Thymus (tissue), 11 donors: ENCODE results near the gene STRN3. TPM values are rescaled to one million over a fixed set of nuclear protein-coding genes. Genes with fewer than 3 reads are reported as not detected.
"Not testable (repeated sequence)": the region's sequence is repeated elsewhere in the genome, so short reads cannot be mapped to it uniquely, and the experiment has no call there.

Source experiments
- DNase-seq, 9 donors: peaks; one replicate each; pipeline ENCODE4 v3.0.0-alpha.2; 2013; ENCODE audit warnings: low spot score in 9 of 9, low read depth in 6 of 9, missing footprints in 1 of 9
- H3K27ac ChIP-seq, 2 donors: one replicate each; pipeline ENCODE4 v1.5.1; 2013; ENCODE audit warnings: control low read depth in 1 of 2, low read depth in 1 of 2, low read length in 1 of 2, mild to moderate bottlenecking in 1 of 2, moderate library complexity in 1 of 2
- H3K27me3 ChIP-seq, 2 donors: one replicate each; pipeline ENCODE4 v1.5.1; 2013; ENCODE audit warnings: low read length in 1 of 2; ENCODE audit not compliant: control insufficient read depth in 2 of 2, insufficient read depth in 1 of 2
- H3K36me3 ChIP-seq, 2 donors: one replicate each; pipeline ENCODE4 v1.5.1; 2013; ENCODE audit warnings: low read length in 1 of 2, mild to moderate bottlenecking in 1 of 2, moderate library complexity in 1 of 2; ENCODE audit not compliant: control insufficient read depth in 2 of 2, insufficient read depth in 2 of 2
- H3K4me1 ChIP-seq, 2 donors: one replicate each; pipeline ENCODE4 v1.5.1; 2013; ENCODE audit warnings: low read length in 2 of 2; ENCODE audit not compliant: control insufficient read depth in 2 of 2, insufficient read depth in 2 of 2
- H3K4me3 ChIP-seq, 2 donors: one replicate each; pipeline ENCODE4 v1.5.1; 2013; ENCODE audit warnings: low read length in 2 of 2, control low read depth in 1 of 2, mild to moderate bottlenecking in 1 of 2
- H3K9me3 ChIP-seq, 2 donors: one replicate each; pipeline ENCODE4 v1.5.1; 2013; ENCODE audit warnings: low read length in 1 of 2, mild to moderate bottlenecking in 1 of 2; ENCODE audit not compliant: control insufficient read depth in 2 of 2, insufficient read depth in 1 of 2
- WGBS: extraction: QIAGEN DNeasy Blood & Tissue Kit; methylation state at CpG from one replicate; pipeline ENCODE4 v1.1.7; 2013; 5-methylcytosine and 5-hydroxymethylcytosine counted together
- polyA plus RNA-seq: library from polyadenylated mRNA; stranded (reverse); fragments of 200-250 nt; gene quantifications from one replicate; pipeline ENCODE4 v1.2.3, GENCODE V29; 2013
- total RNA-seq: library from RNA; stranded (reverse); fragments of 120-200 nt; gene quantifications from one replicate; pipeline ENCODE4 v1.2.4, GENCODE V29; 2013
- donor health status: healthy.

Gene STRN3
- total and polyA plus RNA-seq, 2 donors: 14.7 to 26.4 TPM

DNA sequence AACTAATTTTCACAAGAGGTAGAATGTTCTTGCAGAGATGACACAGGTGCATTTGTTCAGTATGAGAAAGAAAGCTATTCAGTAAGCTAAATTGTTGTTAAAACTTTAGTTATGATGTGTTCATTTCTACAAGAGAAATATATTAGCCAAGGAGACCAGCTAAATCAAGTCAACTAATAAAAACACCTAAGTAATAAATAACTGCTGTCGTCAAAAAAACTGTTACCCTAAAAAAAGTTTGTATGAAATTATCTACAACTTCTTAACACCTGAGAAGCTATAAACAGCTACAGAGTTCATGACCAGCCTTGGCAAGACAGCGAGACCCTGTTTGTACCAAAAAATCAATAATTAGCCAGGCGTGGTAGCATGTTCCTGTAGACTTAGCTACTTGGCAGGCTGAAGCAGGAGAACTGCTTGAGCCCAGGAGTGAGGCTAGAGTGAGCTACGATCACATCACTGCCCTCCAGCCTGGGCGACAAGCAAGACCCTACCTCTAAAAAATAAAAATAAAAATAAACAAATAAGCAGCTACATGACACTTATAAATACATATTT is 68.3 kb downstream of the STRN3 start:
- no peak overlapping the region for H3K27ac ChIP-seq
- 98% methylated on average over 5 of the region's 5 CpGs for WGBS
- DNase-seq: no peak

DNA sequence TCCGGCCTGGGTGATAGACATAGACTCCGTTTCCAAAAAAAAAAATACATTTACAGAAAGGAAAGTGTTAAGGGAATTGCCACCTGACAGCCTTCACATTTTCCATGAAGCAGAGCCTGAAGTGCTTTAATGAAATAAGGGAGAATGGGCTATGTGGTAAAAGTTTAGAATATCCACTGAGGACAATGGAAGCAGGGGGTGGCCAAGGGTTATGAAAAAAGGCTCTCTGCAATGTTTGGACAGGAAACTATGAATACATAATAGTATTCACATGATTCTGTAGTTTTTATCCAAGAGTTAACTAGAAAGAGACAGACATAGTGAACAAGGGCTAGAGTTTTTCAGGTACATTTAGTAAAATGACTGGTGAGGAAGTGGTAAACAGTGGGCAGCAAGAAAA is 76.5 kb downstream of the STRN3 start:
- WGBS: 99% methylated on average over 2 of the region's 2 CpGs
- no peak overlapping the region for H3K4me3 ChIP-seq
- peaks cover 17 to 29% of the 10 kb centered on the region in 2 donors for H3K36me3 ChIP-seq

More for the DNA sequence above, 68.3 kb downstream of the STRN3 start:
- Histone ChIP-seq H3K4me1 (no peaks in the 10 kb centered on the region), H3K4me3 (no peak overlapping the region), H3K9me3 (no peaks in the 10 kb centered on the region), H3K27me3 (no peaks in the 10 kb centered on the region), H3K36me3 (peaks cover 0 to 3% of the 10 kb centered on the region in 2 donors)

DNA sequence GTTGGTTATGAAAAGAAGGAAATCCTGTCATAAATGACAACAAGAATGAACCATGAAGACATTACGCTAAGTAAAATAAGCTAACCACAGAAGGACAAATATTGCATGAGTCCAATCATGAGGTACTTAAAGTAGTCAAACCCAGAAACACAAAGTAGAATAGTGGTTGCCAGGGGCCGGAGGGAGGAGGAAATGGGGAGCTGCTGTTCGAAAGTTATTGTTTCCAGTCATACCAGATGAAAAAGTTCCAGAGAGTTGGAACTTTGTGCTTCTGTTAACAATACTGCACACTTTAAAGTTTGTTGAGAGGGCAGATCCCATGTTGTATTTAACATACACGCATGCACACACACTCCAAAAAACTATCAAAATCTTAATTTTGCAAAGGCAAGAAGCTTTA is 82.5 kb downstream of the STRN3 start:
- Histone ChIP-seq H3K27me3 (no peaks in the 10 kb centered on the region), H3K36me3 (peaks cover 10 to 18% of the 10 kb centered on the region in 2 donors), H3K27ac (no peak overlapping the region), H3K4me3 (no peak overlapping the region), H3K4me1 (no peaks in the 10 kb centered on the region), H3K9me3 (no peaks in the 10 kb centered on the region)
- DNase-seq: no peak
- WGBS: over 99% methylated on average over 4 of the region's 4 CpGs

More for the DNA sequence above, 76.5 kb downstream of the STRN3 start:
- Histone ChIP-seq H3K9me3 (no peaks in the 10 kb centered on the region), H3K4me1 (no peaks in the 10 kb centered on the region), H3K27ac (no peak overlapping the region), H3K27me3 (no peaks in the 10 kb centered on the region)
- DNase-seq: no peak

DNA sequence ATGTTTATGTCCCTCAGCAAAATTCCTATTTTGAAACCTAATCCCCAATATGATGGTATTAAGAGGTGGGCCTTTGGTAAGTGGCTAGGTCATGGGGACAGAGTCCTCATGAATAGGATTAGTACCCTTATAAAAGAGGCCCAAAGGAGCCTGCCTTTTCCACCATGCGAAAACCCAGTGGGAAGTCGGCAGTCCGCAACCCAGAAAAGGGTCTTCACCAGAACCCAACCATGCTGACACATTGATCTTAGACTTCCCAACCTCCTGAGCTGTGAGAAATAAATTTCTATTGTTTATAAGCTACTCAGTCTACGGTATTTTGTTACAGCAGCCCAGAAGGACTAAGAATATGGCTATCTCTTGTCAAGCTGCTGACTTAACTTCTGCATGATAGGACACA is 85.3 kb downstream of the STRN3 start:
- Histone ChIP-seq H3K9me3 (no peaks in the 10 kb centered on the region), H3K27ac (no peak overlapping the region), H3K36me3 (peaks cover 4 to 14% of the 10 kb centered on the region in 2 donors), H3K4me3 (no peak overlapping the region), H3K27me3 (no peaks in the 10 kb centered on the region), H3K4me1 (no peaks in the 10 kb centered on the region)
- no peak for DNase-seq
- 95% methylated on average over 4 of the region's 4 CpGs for WGBS

DNA sequence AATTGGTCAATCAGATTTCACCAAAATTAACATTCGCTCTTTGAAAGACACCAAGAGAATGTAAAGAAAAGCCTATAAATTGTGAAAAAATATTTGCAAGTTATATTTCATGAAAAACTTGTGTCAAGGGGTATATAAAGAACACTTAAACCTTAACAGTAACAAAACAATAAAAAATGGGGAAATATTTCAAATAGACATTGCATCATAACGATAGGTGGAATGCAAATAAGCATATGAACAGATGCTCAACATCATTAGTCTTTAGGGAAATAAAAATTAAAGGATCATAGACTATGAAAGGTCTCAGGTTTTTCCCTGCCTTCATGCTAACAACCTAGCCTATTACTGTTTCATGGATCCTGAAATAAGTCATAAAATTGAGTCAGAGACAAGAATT is 87.6 kb downstream of the STRN3 start:
- H3K9me3 ChIP-seq: no peaks in the 10 kb centered on the region
- no peaks in the 10 kb centered on the region for H3K4me1 ChIP-seq
- WGBS: 98% methylated on average over 2 of the region's 2 CpGs
- no peak overlapping the region for H3K4me3 ChIP-seq
- H3K27me3 ChIP-seq: no peaks in the 10 kb centered on the region
- H3K36me3 ChIP-seq: peaks cover 4 to 16% of the 10 kb centered on the region in 2 donors
- H3K27ac ChIP-seq: no peak overlapping the region
- no peak for DNase-seq

DNA sequence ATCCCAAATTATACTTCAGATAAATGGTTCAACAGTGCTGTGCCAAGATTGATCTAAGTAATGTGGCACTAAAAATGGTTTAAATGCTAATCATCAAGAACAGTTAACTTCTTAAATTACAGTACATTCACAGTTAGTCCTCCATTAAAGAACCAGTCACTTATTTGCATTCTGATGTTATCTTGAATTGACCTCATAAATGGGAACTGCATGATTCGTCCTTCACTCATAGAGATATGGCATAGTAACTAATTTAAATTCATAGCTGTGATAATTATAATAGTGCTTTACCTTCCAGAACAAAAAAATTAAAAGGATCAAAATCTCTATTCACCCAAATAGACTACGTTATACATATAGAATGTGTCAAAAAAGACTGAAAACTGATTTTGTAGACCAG is 90.7 kb downstream of the STRN3 start:
- no peaks in the 10 kb centered on the region for H3K27me3 ChIP-seq
- peaks cover 6 to 12% of the 10 kb centered on the region in 2 donors for H3K36me3 ChIP-seq
- 97% methylated on average over 2 of the region's 2 CpGs for WGBS

DNA sequence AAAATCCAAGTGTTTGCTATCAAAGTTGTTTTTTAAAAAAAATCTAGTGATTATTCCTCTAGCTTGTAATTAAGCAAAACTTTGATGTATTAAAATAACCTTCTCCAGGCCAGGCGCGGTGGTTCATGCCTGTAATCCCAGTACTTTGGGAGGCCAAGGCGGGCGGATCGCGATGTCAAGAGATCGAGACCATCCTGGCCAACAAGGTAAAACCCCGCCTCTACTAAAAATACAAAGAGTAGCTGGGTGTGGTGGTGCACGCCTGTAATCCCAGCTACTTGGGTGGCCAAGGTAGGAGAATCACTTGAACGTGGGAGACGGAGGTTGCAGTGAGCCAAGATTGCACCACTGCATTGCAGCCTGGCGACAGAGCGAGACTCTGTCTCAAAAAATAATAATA is 92.2 kb downstream of the STRN3 start:
- H3K4me3 ChIP-seq, H3K27ac ChIP-seq, H3K4me1 ChIP-seq, DNase-seq, H3K9me3 ChIP-seq, H3K27me3 ChIP-seq: not testable (repeated sequence)
- peaks cover 6 to 12% of the 10 kb centered on the region in 2 donors for H3K36me3 ChIP-seq
- WGBS: over 99% methylated on average over 13 of the region's 13 CpGs

More for the DNA sequence above, 90.7 kb downstream of the STRN3 start:
- Histone ChIP-seq H3K9me3 (no peaks in the 10 kb centered on the region), H3K27ac (no peak overlapping the region), H3K4me1 (no peaks in the 10 kb centered on the region), H3K4me3 (no peak overlapping the region)
- no peak for DNase-seq

DNA sequence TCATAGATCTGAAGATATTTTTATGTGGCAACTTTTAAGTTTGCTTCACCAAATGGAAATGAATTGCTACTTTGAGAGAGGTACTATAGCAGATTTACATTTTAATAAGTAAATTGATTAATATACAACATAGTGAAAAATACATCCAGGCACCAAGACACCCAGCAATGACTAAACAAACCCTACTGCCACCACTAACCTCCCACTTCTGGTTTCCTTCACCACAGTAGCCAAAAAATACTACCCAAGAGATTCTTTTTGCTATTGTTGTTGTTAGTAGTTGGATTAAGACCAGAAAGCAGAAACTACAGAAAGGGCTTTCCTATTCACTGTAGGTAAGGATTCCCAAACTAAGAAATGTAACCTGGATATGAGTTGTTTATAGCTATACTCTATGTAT is 97.7 kb downstream of the STRN3 start:
- Histone ChIP-seq H3K4me3 (no peak overlapping the region), H3K9me3 (no peaks in the 10 kb centered on the region), H3K27ac (no peak overlapping the region), H3K36me3 (peaks cover 0 to 3% of the 10 kb centered on the region in 2 donors), H3K27me3 (no peaks in the 10 kb centered on the region), H3K4me1 (no peaks in the 10 kb centered on the region)
- no peak for DNase-seq

DNA sequence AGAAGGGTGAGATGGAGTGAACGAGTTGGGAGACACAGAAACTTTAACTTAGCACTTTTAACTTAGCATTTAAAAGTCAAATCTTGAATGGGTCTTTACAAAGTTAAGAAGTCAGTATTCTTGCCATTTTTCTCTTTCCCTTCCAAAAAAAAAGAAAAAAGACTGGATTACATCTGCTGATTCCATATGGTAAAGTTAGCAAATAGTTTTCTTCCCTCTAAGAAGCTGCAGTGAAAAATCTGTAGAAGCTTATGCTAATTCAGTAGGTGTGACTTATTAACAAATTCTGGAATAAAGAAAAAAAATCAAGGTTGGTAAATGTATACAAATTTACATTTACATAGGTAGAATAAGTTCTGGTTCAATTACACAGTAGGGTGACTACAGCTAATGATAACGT is 100.9 kb downstream of the STRN3 start:
- no peaks in the 10 kb centered on the region for H3K36me3 ChIP-seq
- no peaks in the 10 kb centered on the region for H3K27me3 ChIP-seq
- H3K4me1 ChIP-seq: no peaks in the 10 kb centered on the region
- H3K27ac ChIP-seq: no peak overlapping the region
- no peak for DNase-seq
- no peaks in the 10 kb centered on the region for H3K9me3 ChIP-seq
- no peak overlapping the region for H3K4me3 ChIP-seq
- 95% methylated on average over 2 of the region's 2 CpGs for WGBS
